SK-N-SH (cell line): ENCODE data around the gene EMB.

Source experiments
- CTCF ChIP-seq: fragments of 200-600 bp; sonication (generic); IDR thresholded peaks from 2 replicates; pipeline ENCODE4 v1.6.1; 2017; ENCODE audit warnings: antibody characterized with exemption, mild to moderate bottlenecking, moderate library complexity
- ELF1 ChIP-seq: IDR thresholded peaks from 2 replicates; pipeline ENCODE4 v1.4.0; 2012
- JUND ChIP-seq: IDR thresholded peaks from 2 replicates; pipeline ENCODE4 v1.4.0; 2012
- RAD21 ChIP-seq: IDR thresholded peaks from 2 replicates; pipeline ENCODE4 v1.6.1; 2012; ENCODE audit warnings: mild to moderate bottlenecking, low read length
- RXRA ChIP-seq: IDR thresholded peaks from 2 replicates; pipeline ENCODE4 v1.4.0; 2012; ENCODE audit warnings: low read depth, mild to moderate bottlenecking, borderline replicate concordance

DNA sequence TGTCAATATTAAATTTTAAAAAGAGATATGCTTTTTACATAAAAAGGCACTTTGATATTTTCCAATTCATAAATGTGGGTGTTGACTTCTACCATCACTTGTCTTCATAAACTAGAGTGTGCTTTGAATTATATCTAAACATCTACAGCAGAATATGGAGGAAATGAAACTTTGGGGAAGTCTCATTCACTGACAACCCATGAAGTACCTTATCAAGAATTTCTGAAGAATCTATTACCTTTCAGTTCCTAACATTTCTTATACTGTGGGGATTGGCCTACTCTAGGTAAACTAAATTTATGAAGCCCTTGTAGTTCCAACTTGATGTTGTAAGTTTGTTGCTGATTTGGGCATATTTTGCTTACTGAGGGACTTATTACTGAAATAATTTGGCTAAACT, 81.9 kb downstream of the EMB start:
- no peak for TF ChIP-seq CTCF
- TF ChIP-seq RAD21 = no peak
- no peak for TF ChIP-seq JUND
- no peak for TF ChIP-seq ELF1
- no peak for TF ChIP-seq RXRA
